Measurements from ENCODE around the gene RBM33. TPM values are rescaled to one million over a fixed set of nuclear protein-coding genes. Genes with fewer than 3 reads are reported as not detected.

Gene RBM33
- polyA plus RNA-seq, 1 experiment, result 5.0 TPM

DNA sequence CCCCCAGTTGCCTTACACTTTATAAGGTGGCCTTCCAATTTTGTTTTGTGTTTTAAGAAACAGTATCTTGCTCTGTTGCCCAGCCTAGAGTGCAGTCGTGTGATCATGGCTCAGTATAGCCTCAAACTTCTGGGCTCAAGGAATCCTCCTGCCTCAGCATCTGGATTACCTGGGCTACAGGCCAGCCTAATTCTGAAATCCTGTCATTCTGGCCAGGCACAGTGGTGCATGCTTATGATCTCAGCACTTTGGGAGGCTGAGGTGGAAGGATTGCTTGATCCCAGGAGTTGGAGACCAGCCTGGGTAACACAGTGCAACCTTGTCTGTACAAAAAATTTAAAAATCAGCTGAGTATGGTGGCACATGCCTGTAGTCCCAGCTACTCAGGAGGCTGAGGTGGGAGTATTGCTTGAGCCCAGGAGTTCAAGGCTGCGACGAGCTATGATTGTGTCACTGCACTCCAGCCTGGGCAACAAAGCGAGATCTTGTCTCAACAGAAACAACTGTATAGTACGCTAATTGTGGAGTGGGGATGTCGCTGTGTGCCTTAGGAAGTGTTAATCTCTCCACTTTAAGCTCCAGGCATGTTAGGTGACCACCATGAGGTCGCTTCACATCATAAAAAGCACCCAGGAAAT is 24.7 kb upstream of the RBM33 start:
- TF ChIP-seq, protein P1, sequence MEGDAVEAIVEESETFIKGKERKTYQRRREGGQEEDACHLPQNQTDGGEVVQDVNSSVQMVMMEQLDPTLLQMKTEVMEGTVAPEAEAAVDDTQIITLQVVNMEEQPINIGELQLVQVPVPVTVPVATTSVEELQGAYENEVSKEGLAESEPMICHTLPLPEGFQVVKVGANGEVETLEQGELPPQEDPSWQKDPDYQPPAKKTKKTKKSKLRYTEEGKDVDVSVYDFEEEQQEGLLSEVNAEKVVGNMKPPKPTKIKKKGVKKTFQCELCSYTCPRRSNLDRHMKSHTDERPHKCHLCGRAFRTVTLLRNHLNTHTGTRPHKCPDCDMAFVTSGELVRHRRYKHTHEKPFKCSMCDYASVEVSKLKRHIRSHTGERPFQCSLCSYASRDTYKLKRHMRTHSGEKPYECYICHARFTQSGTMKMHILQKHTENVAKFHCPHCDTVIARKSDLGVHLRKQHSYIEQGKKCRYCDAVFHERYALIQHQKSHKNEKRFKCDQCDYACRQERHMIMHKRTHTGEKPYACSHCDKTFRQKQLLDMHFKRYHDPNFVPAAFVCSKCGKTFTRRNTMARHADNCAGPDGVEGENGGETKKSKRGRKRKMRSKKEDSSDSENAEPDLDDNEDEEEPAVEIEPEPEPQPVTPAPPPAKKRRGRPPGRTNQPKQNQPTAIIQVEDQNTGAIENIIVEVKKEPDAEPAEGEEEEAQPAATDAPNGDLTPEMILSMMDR (IDR thresholded peaks at IDR 0.05; ENCODE audit: insufficient read depth, low read depth, low read length), result no peak
- POLR2A ChIA-PET, result interaction anchor here (0.5 kb wide), 1 partner anchor 20 kb away, joined by 3 read pairs; no protein-coding TSS in a partner anchor
- Histone ChIP-seq H3K4me3 (ENCODE audit: low read depth, low read length) (no peak overlapping the region), H3K36me3 (ENCODE audit: control insufficient read depth, insufficient read depth, low read length) (no peaks in the 10 kb centered on the region), H3K27me3 (ENCODE audit: control insufficient read depth, insufficient read depth, low read length) (peaks cover 2% of the 10 kb centered on the region)
- DNase-seq (ENCODE audit: low read depth), result no peak
- CTCF ChIA-PET, result interaction anchor here (0.6 to 1.1 kb wide), 2 partner anchors 15 to 21 kb away, joined by 3 read pairs; no protein-coding TSS in a partner anchor

- no peak overlapping the region for H3K4me3 ChIP-seq (ENCODE audit: low read depth, low read length)
- ChIA-PET POLR2A (no interaction called here), CTCF (no interaction called here)
- no peaks in the 10 kb centered on the region for H3K36me3 ChIP-seq (ENCODE audit: control insufficient read depth, insufficient read depth, low read length)
- TF ChIP-seq, protein P1 (IDR thresholded peaks at IDR 0.05; ENCODE audit: insufficient read depth, low read depth, low read length), result no peak
- DNase-seq (ENCODE audit: low read depth), result no peak
- H3K27me3 ChIP-seq (ENCODE audit: control insufficient read depth, insufficient read depth, low read length), result peaks cover 2% of the 10 kb centered on the region
Measured at GRCh38 chr7:155620497-155620896, 24.0 kb upstream of the RBM33 start.

DNA sequence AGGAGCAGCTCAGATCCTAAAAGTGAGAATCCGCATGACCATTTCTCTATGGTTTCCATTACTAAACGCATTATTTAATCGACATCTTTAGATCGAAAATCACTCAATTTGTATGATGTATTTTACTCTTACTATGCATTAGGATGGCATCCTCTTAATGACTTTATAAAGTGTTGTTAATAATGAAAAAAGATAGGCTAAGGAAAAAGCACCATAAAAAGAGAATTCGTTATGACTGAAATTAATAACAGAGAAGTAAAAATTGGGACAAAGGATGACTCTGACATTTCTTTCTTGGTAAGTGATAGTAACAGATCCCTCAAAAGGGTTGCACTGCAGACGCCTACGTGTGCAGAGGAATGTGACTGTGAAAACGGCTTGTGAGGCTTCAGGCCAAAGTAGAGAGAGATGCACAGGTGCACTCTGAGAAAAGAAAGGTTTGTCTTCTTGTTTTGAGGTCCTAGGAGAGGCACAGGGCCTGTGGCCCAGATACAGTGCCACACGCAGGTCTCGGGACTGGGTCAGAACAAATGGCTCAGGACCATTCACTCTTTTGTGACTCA is 23.0 kb upstream of the RBM33 start:
- CTCF ChIA-PET, result interaction anchor here (0.6 kb wide), 1 partner anchor 10 kb away, joined by 3 read pairs; no protein-coding TSS in a partner anchor
- H3K36me3 ChIP-seq (ENCODE audit: control insufficient read depth, insufficient read depth, low read length), result no peaks in the 10 kb centered on the region
- DNase-seq (ENCODE audit: low read depth), result no peak
- no peak overlapping the region for H3K4me3 ChIP-seq (ENCODE audit: low read depth, low read length)
- POLR2A ChIA-PET, result no interaction called here
- peaks cover 2% of the 10 kb centered on the region for H3K27me3 ChIP-seq (ENCODE audit: control insufficient read depth, insufficient read depth, low read length)
- TF ChIP-seq, protein P1 (IDR thresholded peaks at IDR 0.05; ENCODE audit: insufficient read depth, low read depth, low read length), result no peak

DNA sequence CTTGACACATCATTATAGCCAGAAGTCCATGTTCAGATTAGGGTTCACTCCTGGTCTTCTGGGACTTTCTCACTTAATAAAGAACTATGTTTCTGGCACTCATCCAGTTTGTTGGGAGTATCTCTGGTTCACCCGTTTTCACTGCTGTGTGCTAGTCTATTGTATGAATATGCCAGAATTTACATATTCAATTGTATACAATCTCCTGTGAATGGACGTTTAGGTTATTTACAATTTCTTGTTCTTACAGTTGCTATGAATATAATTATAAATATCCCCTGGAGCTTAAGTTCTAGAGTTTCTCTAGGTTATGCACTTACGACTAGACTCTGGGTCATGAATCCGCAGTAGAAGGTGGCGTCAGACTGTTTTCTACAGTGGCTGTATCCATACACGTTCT is 20.0 kb upstream of the RBM33 start:
- peaks cover 2% of the 10 kb centered on the region; the same call in 1 of the 2 replicates for H3K27me3 ChIP-seq (ENCODE audit: control insufficient read depth, insufficient read depth, low read length)
- TF ChIP-seq, protein P1 (IDR thresholded peaks at IDR 0.05; ENCODE audit: insufficient read depth, low read depth, low read length), result no peak
- POLR2A ChIA-PET, result no interaction called here
- H3K4me3 ChIP-seq (ENCODE audit: low read depth, low read length), result no peak overlapping the region
- H3K36me3 ChIP-seq (ENCODE audit: control insufficient read depth, insufficient read depth, low read length), result no peaks in the 10 kb centered on the region
- no peak for DNase-seq (ENCODE audit: low read depth)
- CTCF ChIA-PET, result no interaction called here

- no peak for DNase-seq (ENCODE audit: low read depth)
- ChIA-PET POLR2A (no interaction called here), CTCF (interaction anchor here (0.8 to 0.9 kb wide), 2 partner anchors 11 to 133 kb away, joined by 3 read pairs; no protein-coding TSS in a partner anchor)
- TF ChIP-seq, protein P1 (IDR thresholded peaks at IDR 0.05; ENCODE audit: insufficient read depth, low read depth, low read length), result no peak
- H3K36me3 ChIP-seq (ENCODE audit: control insufficient read depth, insufficient read depth, low read length), result no peaks in the 10 kb centered on the region
- H3K4me3 ChIP-seq (ENCODE audit: low read depth, low read length), result no peak overlapping the region
- H3K27me3 ChIP-seq (ENCODE audit: control insufficient read depth, insufficient read depth, low read length), result peaks cover 2% of the 10 kb centered on the region; the same call in 1 of the 2 replicates
Measured at GRCh38 chr7:155625557-155625956, 18.9 kb upstream of the RBM33 start.
